GM19238 (cell line): ENCODE results near the gene TBPL2.
"Not testable (repeated sequence)": the region's sequence is repeated elsewhere in the genome, so short reads cannot be mapped to it uniquely, and the experiment has no call there.

Experiments used
- DNase-seq: peaks from one replicate; pipeline ENCODE4 v3.0.0; 2011; ENCODE audit warnings: low spot score; ENCODE audit not compliant: insufficient read length

The TBPL2 gene

DNA sequence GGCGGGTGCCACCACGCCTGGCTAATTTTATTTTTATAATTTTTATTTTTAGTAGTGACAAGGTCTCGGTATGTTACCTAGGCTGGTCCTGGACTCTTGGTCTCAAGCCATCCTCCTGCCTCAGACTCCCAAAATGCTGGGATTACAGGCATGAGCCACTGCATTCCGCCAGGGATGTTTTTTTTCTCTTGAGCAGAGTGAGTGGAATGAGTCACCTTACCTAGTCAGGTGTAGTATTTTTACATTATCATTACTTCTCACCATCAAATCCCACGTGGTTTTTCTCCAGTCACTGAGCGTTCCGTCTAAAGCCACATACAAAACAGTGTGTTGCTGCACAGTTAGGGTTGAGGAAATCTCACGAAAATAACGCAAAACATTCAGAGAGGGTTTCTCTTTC, 870 bp upstream of the TBPL2 start:
- no peak for DNase-seq

DNA sequence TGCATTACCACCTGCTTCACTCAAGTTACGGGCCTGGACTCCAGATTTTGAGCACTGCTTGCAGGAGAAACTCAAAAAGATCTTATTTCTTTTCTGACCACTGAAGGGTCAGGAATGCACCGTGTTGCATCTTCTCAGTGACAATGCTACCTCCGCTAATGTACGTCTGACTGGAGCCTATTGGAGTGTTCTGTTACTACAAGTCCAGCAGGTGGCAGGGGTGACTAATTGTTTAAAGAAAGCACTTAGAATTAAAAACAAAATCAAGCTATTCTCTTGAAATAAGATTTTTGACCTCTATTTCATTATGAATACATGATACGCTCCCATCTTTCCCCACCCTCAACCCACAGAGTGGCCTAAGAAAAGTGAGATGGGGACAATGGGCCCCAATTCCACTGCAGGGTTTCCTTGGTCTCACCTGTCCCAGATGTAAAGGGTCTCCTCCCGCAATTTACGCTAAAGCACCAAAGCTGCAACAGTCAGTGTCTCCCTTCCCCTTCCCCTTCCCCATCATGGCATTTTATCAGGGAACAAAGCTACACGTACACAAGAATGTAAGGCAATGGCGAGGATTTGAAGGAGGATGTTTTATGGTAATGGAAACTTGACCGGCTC, 2.2 kb downstream of the TBPL2 start:
- DNase-seq = no peak

DNA sequence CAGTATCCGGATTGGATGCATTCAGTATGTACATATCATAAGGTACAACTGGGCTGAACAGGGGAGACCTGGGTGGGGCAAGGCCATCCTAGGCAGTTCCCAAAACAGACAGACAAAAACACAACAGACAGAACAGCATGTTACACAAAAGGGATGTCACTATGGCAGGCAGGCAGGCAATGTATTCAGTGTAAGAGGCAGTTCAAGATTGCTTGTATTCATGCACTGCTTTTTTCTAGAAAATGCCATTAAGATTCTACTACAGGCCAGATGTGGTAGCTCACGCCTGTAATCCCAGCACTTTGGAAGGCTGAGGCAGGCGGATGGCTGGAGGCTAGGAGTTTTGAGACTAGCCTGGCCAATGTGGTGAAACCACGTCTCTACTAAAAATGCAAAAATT, 3.5 kb downstream of the TBPL2 start:
- no peak for DNase-seq

DNA sequence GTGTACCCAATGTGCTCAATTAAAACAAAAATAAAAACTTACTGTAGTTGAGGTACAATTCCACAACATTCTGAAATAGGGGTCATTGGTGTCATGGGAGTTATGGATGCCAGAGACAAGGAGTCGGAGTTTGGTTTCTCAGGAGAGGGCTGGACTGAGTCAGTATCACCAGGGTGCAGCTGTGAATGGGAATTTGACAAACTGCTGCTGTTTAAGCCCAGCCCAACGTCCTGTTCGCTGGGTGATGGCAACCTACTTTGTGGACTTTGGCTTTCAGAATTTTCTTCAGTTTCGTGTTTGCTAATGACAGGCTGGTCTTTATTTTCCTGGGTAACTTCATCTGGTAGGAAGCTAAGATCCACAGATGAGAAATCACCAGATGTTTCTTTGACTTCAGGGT, 3.9 kb downstream of the TBPL2 start:
- no peak for DNase-seq

DNA sequence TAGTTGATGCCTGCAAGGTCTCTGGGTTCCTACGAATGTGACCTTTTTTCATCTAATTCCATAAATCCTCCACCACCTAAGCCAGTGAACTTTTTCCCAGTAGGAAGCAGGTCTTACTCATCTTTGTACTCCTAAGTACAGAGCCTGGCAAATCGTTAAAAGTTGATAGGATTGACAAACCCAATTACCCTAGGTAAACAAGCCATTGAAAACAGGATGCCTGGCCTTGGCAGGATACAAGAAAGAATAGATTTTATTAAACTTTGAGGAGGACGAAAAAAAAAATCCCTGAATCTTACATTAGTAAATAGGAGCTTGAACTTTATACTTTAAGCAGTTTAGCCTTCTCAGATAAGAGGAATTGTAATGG, 5.6 kb downstream of the TBPL2 start:
- DNase-seq = no peak

DNA sequence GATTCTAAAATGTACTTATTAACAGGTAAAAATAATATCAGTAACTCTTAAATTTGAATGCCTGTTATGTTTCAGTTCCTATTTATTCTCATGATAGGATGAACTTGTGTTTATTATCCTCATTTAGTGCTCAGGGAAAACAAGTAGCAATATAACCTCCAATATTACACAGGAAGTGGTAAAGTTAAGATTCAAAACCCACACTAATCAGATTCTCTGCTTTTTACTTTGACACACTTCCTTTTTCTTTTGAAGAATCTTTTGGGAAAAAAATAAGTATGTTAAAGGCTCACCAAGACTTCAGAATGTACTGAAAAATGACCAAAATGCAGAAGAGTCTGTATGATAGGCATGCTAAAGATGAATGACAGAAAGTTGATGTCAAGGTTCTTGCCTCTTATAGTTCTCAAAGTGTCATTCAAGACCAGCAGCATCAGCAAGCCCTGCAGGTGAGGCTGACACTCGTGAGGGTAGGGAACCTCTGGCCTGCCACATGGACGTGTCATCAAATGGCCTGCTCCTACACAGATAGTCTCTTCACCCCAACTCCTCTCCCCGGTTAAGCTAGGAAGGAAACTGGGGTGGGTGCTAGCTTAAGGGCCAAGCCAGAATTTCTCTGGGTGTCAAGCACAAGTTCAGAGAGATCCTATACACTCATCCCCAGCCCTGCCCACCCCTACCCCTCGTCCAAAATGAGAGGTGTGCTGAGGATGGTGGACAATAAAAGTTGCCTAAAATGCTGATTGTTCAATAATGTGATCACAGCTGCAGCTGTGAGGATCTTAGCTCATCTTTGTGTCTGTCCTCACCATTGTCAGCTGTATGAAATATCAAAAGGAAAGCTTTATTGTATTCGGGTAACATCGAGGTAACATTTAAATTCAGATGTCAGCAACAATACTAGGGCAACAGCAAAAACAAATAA, 6.3 kb downstream of the TBPL2 start:
- DNase-seq = no peak

DNA sequence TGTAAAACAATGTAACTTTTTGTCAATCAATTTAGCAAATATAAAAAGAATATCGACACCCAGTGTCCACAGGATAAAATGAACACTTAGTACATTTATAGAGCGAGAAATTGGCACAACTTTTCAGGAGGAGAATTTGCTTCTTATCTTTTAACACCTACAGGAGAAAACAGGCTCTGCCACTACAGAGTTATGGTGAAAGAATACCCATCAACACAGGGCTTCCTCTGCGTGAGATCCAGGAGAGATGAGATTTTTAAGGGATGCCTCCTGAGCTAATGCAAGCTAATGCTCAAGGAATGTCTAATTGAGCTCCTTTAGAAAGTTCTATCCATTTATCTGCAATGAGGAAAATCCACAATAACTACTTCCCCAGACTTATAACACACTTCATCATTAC, 7.8 kb downstream of the TBPL2 start:
- DNase-seq = no peak

DNA sequence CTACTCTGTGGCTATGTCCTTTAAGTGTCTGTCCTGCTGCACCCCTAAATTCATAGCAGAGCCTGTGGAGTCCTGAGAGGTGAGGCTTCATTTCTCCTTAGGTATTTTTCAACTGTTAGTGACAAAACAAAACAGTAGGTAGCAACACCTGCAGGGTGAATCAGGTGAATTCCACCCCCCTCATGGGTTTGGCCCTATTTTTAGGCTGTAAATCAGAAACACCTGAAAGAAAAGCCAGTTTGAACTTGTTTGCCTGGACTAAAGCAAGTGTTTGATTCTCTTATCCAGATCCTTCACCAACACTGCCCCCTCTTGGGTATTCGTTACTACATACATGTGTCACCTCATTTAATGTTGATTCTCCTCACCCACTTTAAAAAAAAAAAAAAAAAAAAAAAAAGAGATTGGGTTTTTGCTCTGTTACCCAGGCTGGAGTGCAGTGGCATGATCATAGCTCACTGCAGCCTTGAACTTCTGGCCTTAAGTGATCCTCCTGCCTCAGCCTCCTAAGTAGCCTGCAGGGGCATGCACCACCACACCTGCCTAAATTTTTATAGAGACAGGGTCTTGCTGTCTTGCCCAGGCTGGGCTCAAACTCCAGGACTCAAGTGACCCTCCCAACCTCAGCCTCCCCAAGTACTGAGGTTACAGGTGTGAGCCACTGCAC, 10.3 kb downstream of the TBPL2 start:
- no peak for DNase-seq

DNA sequence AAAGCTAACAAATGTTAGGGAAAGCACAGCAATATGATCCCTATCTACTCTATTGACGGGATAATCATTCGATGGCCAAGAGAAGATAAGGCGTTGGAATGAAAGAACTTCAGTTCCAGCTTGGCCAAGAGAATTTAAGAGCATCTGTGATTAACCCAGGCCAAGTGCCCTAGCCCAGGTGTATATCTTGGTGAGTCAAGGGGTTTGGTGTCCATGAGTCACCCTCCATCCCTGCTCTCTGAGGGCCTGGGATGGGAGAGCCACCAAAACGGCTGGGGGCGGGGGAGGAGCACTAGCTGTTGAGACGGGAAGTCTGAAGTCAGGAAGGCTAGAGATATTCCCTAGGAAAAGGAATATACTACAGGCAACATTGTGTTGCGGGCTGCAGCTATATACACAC, 13.0 kb downstream of the TBPL2 start:
- no peak for DNase-seq

DNA sequence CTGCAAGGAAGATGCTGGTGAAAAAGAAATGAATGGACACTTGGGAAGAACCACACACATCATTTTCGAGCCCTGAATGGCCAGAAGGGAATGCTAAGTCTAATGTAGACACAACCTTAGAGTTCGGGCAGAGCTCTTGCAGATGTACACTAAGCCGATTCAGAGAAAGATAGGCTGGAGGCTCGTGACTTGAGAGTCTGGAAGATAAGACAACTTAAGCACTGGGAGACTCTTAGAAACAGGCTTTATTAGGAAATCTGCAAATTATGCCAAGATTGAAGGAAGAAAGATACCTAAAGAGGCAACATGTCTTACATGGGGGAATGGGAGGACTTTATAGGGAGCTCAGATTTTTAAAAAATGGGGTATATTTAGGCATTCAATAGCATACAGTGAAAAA, 13.5 kb downstream of the TBPL2 start:
- DNase-seq = no peak

DNA sequence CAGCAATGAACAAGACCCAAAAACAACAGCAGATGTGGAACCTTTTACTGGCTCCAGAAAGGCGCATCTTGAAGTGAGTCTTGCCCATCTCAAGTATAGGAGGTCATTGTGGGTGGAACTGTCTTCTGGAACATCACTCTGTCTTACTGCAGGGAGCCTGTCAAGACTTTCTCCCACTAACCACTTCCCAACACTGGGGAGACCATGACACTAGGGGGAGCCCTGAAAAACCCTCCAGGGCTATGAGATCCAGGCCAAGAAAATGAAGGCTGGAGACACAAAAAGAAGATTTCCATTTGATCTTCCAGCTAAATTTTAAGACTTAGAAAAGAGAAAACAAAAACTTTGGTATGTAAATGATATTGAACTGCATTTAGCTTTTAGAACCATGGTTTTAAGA, 15.3 kb downstream of the TBPL2 start:
- DNase-seq = no peak

DNA sequence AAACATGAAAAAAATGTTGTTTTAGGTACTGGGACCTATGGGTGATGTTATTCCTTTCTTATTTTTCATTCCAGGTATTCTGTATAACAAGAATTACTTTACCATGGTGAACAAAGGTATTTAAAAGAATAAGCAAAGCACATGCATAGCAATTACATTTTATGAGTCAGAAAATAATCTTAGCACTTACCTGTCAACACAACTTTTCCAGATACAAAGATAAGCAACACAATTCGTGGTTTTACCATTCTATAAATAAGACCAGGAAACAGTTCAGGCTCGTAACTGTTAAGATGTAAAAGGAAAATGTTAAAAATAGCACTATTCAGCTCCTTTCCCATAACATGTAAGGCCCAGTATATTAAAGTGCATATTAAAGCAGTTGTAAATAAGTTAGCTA, 16.4 kb downstream of the TBPL2 start:
- no peak for DNase-seq

DNA sequence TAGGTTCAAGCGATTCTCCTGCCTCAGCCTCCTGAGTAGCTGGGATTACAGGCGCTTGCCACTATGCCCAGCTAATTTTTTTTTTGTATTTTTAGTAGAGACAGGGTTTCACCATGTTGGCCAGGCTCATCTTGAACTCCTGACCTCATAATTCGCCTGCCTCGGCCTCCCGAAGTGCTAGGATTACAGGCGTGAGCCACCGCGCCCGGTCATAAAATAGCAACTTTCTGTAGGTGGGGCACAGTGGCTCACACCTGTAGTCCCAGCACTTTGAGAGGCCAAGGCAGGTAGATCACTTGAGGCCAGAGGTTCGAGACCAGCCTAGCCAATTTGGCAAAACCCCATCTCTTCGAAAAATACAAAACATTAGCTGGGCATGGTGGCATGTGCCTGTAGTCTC, 18.1 kb downstream of the TBPL2 start:
- not testable (repeated sequence) for DNase-seq

DNA sequence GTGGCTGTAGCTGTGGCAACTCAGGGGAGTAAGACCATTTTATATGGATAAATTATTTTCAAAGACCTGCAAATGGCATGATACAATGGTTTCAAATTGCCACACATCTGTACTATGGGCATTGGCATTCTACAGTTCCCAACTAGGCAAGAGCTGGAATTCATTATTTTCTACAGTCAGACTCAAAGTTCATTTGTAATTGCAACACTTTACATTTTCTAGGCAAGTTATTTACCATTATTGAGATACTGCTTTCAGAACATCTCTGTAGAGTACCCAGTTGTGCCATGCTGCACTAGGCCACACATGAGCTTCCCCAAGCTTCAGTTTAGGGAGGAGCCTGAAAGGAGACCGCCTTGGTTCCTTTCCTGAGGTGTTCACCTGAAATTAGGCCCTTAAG, 20.8 kb downstream of the TBPL2 start:
- no peak for DNase-seq

DNA sequence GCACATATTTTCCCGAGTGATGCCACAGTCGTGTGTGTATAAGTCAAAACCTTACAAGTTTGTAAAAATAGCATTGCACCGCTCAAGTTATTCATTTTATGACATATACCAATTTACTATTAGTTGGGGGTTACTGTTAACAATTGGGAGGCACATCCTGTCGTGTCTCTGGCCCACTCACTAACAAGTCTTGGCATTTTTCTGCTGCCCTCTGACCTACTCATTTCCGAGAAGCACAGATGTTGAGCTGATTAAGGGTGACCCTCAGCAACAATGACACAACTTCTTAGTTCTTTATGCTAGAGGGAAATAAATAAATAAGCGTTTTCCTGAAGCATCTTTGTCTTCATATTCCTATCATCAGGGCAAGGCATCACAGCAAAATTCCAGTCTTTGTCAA, 22.0 kb downstream of the TBPL2 start:
- no peak for DNase-seq

DNA sequence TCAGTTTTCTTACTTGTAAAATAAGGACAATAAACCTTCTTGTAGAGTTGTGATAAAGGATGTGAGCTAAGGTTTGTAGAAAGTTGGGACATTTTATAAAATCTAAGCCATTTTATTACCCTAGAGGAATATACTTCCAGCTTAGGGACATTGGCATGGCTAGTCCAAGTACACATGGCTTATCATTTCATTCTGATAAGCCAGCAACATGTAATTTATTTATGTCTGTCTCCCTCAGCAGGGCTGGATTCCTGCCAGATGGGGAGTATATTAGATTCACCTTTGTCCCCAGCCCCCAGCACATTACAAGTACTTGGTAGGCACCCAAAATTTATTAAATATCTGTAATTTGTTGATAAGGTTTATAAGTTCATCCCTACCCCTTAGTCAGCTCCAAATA, 22.5 kb downstream of the TBPL2 start:
- DNase-seq = no peak

DNA sequence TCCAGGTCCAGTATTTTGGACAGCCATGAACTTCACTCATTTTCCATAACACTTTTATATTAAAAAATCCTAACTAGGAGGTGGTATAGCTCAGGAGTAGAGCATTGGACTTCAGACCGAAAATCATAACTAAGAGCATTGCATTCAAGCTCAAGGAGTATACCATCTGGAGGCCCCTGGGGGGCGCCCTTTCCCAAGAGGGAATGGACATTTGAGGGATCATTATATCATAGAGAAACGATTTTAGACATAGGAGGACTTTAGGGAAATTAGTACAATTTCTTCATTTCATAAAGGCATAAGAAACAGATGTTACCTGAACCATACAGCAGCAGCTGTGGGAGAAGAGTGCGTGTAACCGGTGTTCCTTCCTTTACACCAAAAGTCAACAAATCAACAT, 23.6 kb downstream of the TBPL2 start:
- no peak for DNase-seq

DNA sequence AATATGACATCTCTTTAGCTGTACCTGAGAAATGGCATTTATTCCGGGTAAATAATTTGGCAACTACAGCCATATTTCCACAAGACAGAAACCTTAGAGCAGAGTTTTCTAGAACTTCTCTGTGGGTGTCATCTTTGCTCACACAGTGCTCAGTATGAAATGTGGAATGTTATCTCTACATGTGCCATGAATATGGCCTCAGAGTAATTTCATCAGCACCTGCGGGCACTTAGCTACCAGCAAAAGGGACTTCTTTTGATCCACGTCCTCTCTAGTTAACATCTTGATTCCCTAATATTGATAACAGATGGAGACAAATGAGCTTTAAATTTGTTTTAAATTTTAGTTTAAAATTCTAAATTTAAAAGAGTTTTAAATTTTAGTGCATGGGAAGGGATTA, 25.9 kb downstream of the TBPL2 start:
- no peak for DNase-seq

DNA sequence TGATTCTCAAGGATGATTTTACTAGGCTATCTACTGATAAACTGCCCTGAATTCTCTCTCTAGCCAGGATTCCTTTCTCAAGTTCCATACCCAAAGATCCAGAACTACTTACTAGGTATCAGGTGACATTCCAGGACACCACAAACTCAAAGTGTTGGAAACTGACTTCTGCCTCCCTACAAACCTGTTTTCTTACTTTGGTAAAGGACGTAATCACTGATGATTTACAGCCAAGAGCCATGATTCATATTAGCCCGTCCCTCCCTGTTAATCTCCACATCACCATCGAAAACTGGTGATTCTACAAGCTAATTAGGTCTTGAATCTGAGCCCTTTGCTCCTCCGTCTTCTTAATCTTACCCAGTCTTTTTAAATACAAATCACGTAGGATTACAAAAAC, 27.7 kb downstream of the TBPL2 start:
- no peak for DNase-seq

DNA sequence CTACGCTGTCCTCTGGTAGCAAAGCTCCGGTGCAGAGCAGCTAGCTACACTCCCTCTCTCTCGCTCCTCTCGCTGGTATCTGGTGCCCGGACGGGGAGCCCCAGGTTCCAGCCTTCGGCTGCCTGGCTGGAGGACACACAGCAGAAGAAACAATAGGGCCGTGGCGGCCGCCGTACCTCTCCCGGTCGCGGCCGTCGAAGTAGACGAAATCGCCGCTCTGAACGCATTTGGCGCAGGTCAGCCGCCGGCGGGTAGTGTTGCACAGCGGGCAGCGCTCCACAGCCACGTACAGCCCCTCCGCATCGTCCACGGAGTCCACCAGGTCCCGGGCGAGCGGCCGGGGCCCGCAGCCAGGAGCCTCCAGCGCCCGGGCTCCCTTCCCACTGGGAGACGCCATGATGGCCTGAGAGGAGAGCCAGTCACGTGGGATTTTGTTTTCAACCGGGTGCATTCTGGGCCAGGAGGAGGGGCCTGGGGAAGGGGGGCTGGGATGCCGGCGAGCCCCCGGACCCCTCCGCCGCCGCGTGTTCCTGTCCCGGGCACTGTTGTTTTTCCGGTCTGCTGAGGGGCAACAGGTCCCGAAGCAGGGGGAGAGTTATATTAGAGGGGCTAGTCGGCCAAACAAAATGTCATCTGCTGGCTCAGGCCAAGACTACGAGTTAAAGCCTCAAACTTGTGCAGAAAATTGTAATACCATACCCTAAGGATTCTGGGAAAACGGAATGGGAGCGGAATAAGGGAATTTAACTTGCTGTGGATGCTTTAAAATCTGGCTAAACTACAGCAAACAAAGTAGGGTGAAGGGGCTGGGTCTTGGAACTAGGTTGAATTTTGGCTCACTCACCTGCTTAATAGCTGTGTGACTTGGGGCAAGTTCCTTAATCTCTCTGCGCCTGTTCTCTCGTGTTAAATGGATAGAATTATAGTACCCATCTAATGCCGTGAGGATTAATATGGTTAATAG, 28.7 kb downstream of the TBPL2 start, which contains the start of gene ATG14:
Gene ATG14, minus strand, starts transcription at position 405 of the 964 bp plus-strand sequence. Its CDS starts 8 bp downstream, at position 397.
- peak; percentile 85 for DNase-seq

DNA sequence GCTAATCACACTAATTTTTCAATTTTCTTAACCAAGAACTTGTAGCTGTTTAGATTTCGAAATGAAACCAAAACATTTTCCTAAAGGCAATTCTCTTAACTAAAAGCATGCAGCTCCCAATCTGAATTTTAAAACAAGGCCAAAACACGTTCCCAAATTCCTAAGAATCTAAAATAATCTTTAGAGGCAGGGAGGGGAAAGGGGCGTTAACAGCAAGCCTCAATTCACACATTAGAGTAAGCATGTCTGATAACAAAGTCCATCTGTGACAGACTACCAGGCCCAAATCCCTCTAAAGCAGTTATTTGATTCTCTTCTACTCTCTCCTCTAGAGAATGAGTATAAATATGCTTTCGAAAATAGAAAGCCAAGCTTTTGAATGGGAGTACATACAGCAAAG, 29.5 kb downstream of the TBPL2 start:
- no peak for DNase-seq
